ENCODE data around the gene SOX9.

DNA sequence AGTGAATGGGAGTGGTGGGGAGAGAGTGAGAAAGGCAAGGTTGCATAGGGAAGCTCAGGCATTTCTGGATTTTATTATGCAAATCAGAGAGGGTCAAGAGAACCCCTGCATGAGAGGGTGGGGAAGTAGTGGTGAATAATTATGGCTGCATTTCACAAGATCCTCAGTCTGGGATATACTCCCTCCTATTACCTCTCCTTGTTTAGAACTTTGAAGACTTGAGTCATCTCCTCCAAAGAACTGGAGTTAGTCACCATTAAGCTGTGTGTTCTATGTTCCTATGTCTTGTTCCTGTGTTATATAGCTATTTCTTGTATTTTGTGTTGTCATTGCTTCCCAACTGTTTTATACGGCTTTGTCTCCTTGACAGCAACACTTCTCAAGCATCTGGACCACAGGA is 18.4 kb downstream of the SOX9 start:
- TF ChIP-seq CTCF (IDR thresholded peaks at IDR 0.05) = no peak
- TF ChIP-seq JUN (IDR thresholded peaks at IDR 0.05) = no peak
- TF ChIP-seq EP300 (IDR thresholded peaks at IDR 0.05) = no peak
- no peak for TF ChIP-seq HOXA7 (CRISPR knock-in tag; IDR thresholded peaks at IDR 0.05)
- TF ChIP-seq PHF8 (IDR thresholded peaks at IDR 0.05; ENCODE audit: borderline replicate concordance, low read depth) = no peak

Measured in A549 (cell line).